ENCODE results near the gene WDR47. TPM values are rescaled to one million over a fixed set of nuclear protein-coding genes. Genes with fewer than 3 reads are reported as not detected.
A peak's percentile ranks its signal among the peaks of the same experiment; 100 is the strongest.

WDR47 gene
- polyA plus RNA-seq (2013, experiment 1 of 2; ENCODE audit: insufficient read length): 15.5 TPM
- 16.2 TPM for polyA plus RNA-seq (2013, experiment 2 of 2; ENCODE audit: insufficient read length)

- peak; percentile 95 for DNase-seq
Observed at GRCh38 chr1:109041621-109042468, at the start of gene WDR47. Gene WDR47 (minus strand): TSS chr1:109042102. CDS start chr1:109023512, 18,590 bp downstream.

GRCh38 chr1:109091078-109091838 lies 49.4 kb upstream of the WDR47 start:
- peak; percentile 63 for DNase-seq

- peak; percentile 95 for DNase-seq
Observed at GRCh38 chr1:109090196-109091077, 48.5 kb upstream of the WDR47 start, which contains the start of gene TMEM167B. Gene TMEM167B (plus strand): TSS chr1:109090764. CDS start chr1:109090873, 109 bp downstream.

GRCh38 chr1:109089242-109090015 lies 47.5 kb upstream of the WDR47 start:
- DNase-seq: peak; percentile 78

- DNase-seq: no peak
Observed at GRCh38 chr1:109084563-109085517, 42.9 kb upstream of the WDR47 start.

GRCh38 chr1:109083923-109084322 lies 42.0 kb upstream of the WDR47 start:
- DNase-seq: no peak

GRCh38 chr1:109083501-109083900 lies 41.6 kb upstream of the WDR47 start:
- no peak for DNase-seq

- DNase-seq: no peak
Observed at GRCh38 chr1:109080441-109081082, 38.7 kb upstream of the WDR47 start.

GRCh38 chr1:109079240-109079622 lies 37.3 kb upstream of the WDR47 start:
- DNase-seq: no peak

GRCh38 chr1:109078317-109078716 lies 36.4 kb upstream of the WDR47 start:
- DNase-seq: no peak

- peak; percentile 98 for DNase-seq
Observed at GRCh38 chr1:109075531-109076490, 33.9 kb upstream of the WDR47 start, which contains the start of gene TAF13. Gene TAF13 (minus strand): TSS chr1:109076003. CDS start chr1:109075947, 56 bp downstream.

- DNase-seq: no peak
Observed at GRCh38 chr1:109069294-109069693, 27.4 kb upstream of the WDR47 start.

- DNase-seq: no peak
Observed at GRCh38 chr1:109067883-109068282, 26.0 kb upstream of the WDR47 start.

GRCh38 chr1:109065137-109065536 lies 23.2 kb upstream of the WDR47 start:
- DNase-seq: no peak

GRCh38 chr1:109061183-109061582 lies 19.3 kb upstream of the WDR47 start:
- no peak for DNase-seq

- no peak for DNase-seq
Observed at GRCh38 chr1:109060707-109061106, 18.8 kb upstream of the WDR47 start.

GRCh38 chr1:109059026-109059425 lies 17.1 kb upstream of the WDR47 start:
- DNase-seq: no peak

- no peak for DNase-seq
Observed at GRCh38 chr1:109056064-109056463, 14.2 kb upstream of the WDR47 start.

All from fibroblast of skin of back (primary cell).